HCT116 (cell line): ENCODE results near the gene ARL6IP4. TPM values are rescaled to one million over a fixed set of nuclear protein-coding genes. Genes with fewer than 3 reads are reported as not detected.

ENCODE experiments used
- ATAC-seq: fragments of 200-7000 bp; cut with Tn5 transposase; 2 replicates; pipeline ENCODE4 v1.9.1; 2020; ENCODE audit warnings: mild to moderate bottlenecking, moderate library complexity
- BruUV-seq: library from RNA; stranded (reverse); fragments of 400-500 nt; replicated peaks from 2 replicates; lab custom pipeline; 2021; lab: Mats Ljungman, UMichigan
- CTCF ChIA-PET: fragments of 300-600 bp; sonication (Branson Sonifier 250); formaldehyde crosslinking; loops from one replicate; lab custom pipeline; 2021; ENCODE audit warnings: antibody characterized with exemption; lab: Charles Lee
- POLR2A ChIA-PET: fragments of 300-600, 350-600 bp; sonication (Branson Sonifier 250); formaldehyde crosslinking; loops from one replicate; lab custom pipeline; 2021; ENCODE audit warnings: antibody characterized with exemption; lab: Charles Lee
- RAD21 ChIA-PET, 2 experiments: fragments of 300-600 bp; sonication (Branson Sonifier 250); formaldehyde crosslinking; loops; one replicate each; lab custom pipeline; 2023; ENCODE audit warnings: low total read pairs in 2 of 2; ENCODE audit not compliant: uncharacterized antibody in 2 of 2, unreplicated experiment in 2 of 2, low non-redundant PET in 1 of 2; lab: Charles Lee
- DNase-seq: peaks from one replicate; pipeline ENCODE4 v3.0.0-alpha.2; 2010; ENCODE audit warnings: low read depth, low spot score
- H2AFZ ChIP-seq: fragments of 200-600 bp; shearing (Covaris generic), sonication (generic); 2 replicates; pipeline ENCODE4 v1.6.1; 2017; ENCODE audit warnings: low read depth, mixed run types, mixed read lengths, antibody characterized with exemption, low read length; ENCODE audit not compliant: poor library complexity, severe bottlenecking
- H3K27ac ChIP-seq: 2 replicates; pipeline ENCODE4 v1.5.1; 2012; ENCODE audit warnings: low read depth, low read length
- H3K27me3 ChIP-seq: fragments of 200-600 bp; sonication (generic); 2 replicates; pipeline ENCODE4 v1.6.1; 2016; ENCODE audit warnings: mixed run types, low read length, mixed read lengths; ENCODE audit not compliant: insufficient read depth
- H3K36me3 ChIP-seq, 2 experiments: fragments of 200-500 bp in 1 of 2; fragments of 200-600 bp in 1 of 2; sonication (Bioruptor generic) in 1 of 2; sonication (generic) in 1 of 2; 2 replicates each; pipeline versions ENCODE4 v1.5.1 to v1.6.1; 2014 to 2016; ENCODE audit warnings: low read length in 2 of 2, inconsistent platforms in 1 of 2, mixed read lengths in 1 of 2, mixed run types in 1 of 2; ENCODE audit not compliant: insufficient read depth in 2 of 2, control insufficient read depth in 1 of 2
- H3K4me1 ChIP-seq, 2 experiments: fragments of 200-600 bp in 1 of 2; sonication (generic) in 1 of 2; 2 replicates each; pipeline versions ENCODE4 v1.5.1 to v1.6.1; 2012 to 2017; ENCODE audit warnings: low read length in 2 of 2, inconsistent platforms in 1 of 2, mild to moderate bottlenecking in 1 of 2, mixed read lengths in 1 of 2, mixed run types in 1 of 2, moderate library complexity in 1 of 2; ENCODE audit not compliant: insufficient read depth in 2 of 2, control insufficient read depth in 1 of 2
- H3K4me2 ChIP-seq: fragments of 200-600 bp; sonication (generic); 2 replicates; pipeline ENCODE4 v1.6.1; 2017; ENCODE audit warnings: mixed run types, low read length, mixed read lengths
- H3K4me3 ChIP-seq, 2 experiments: fragments of 200-600 bp in 1 of 2; sonication (generic) in 1 of 2; replicated peaks in 1 of 2; 2 replicates each; pipeline ENCODE4 v1.5.1; 2011 to 2016; ENCODE audit warnings: low read length in 2 of 2, control low read depth in 1 of 2, low read depth in 1 of 2, mild to moderate bottlenecking in 1 of 2, mixed read lengths in 1 of 2, mixed run types in 1 of 2
- H3K79me2 ChIP-seq: fragments of 200-600 bp; sonication (generic); 2 replicates; pipeline ENCODE4 v1.6.1; 2017; ENCODE audit warnings: mild to moderate bottlenecking, mixed run types, low read length, moderate library complexity, mixed read lengths; ENCODE audit not compliant: insufficient read depth
- H3K9ac ChIP-seq: fragments of 200-600 bp; sonication (generic); 2 replicates; pipeline ENCODE4 v1.6.1; 2016; ENCODE audit warnings: low read length, mixed read lengths
- H3K9me2 ChIP-seq: fragments of 200-600 bp; sonication (generic), shearing (Covaris generic); 2 replicates; pipeline ENCODE4 v1.6.1; 2017; ENCODE audit warnings: mixed run types, mild to moderate bottlenecking, moderate library complexity; ENCODE audit not compliant: insufficient read depth
- H3K9me3 ChIP-seq, 2 experiments: fragments of 200-500 bp in 1 of 2; fragments of 200-600 bp in 1 of 2; sonication (Bioruptor generic) in 1 of 2; sonication (generic) in 1 of 2; 2 replicates each; pipeline ENCODE4 v1.6.1; 2014 to 2017; ENCODE audit warnings: low read length in 2 of 2, mixed read lengths in 2 of 2, inconsistent platforms in 1 of 2, low read depth in 1 of 2, mild to moderate bottlenecking in 1 of 2, mixed run types in 1 of 2, moderate library complexity in 1 of 2; ENCODE audit not compliant: control insufficient read depth in 1 of 2, insufficient read depth in 1 of 2
- H4K20me1 ChIP-seq: fragments of 200-600 bp; sonication (generic), shearing (Covaris generic); 2 replicates; pipeline ENCODE4 v1.6.1; 2017; ENCODE audit warnings: mixed run types, mild to moderate bottlenecking, moderate library complexity; ENCODE audit not compliant: insufficient read depth
- EZH2 ChIP-seq: fragments of 200-600 bp; sonication (generic); IDR thresholded peaks from 2 replicates; pipeline ENCODE4 v1.6.1; 2017; ENCODE audit warnings: antibody characterized with exemption, mixed run types
- EZH2phosphoT487 ChIP-seq: fragments of 200-600 bp; IDR thresholded peaks from 2 replicates; pipeline ENCODE4 v1.6.1; 2018; ENCODE audit warnings: antibody characterized with exemption, borderline replicate concordance
- REST ChIP-seq: IDR thresholded peaks from 2 replicates; pipeline ENCODE4 v1.6.1; 2012; ENCODE audit warnings: low read depth
- SP1 ChIP-seq: IDR thresholded peaks from 2 replicates; pipeline ENCODE4 v1.6.1; 2012; ENCODE audit warnings: low read depth
- TCF7L2 ChIP-seq: IDR thresholded peaks from 2 replicates; pipeline ENCODE4 v1.7.0; 2011; ENCODE audit warnings: borderline replicate concordance, inconsistent platforms; ENCODE audit not compliant: insufficient read depth, insufficient read length; ENCODE audit errors: extremely low read depth
- intact Hi-C: fragments of 100-400 bp; cut with micrococcal nuclease; formaldehyde crosslinking; loops from 2 replicates; pipeline ENCODE4 v1.10.0; 2022
- total RNA-seq: library from RNA; stranded (reverse); gene quantifications from one replicate; pipeline ENCODE4 v1.2.1, GENCODE V29; 2021; ENCODE audit not compliant: unreplicated experiment
- TF ChIP-seq, protein P1 (sequence below), 3 experiments: fragments of 200-600 bp in 1 of 3; sonication (generic) in 1 of 3; IDR thresholded peaks in 2 of 3; conservative IDR thresholded peaks in 1 of 3; 2 replicates each; pipeline ENCODE4 v1.5.1; 2012 to 2017; ENCODE audit warnings: low read depth in 2 of 3, low read length in 2 of 3, antibody characterized with exemption in 1 of 3, borderline replicate concordance in 1 of 3, control low read depth in 1 of 3, mild to moderate bottlenecking in 1 of 3, mixed read lengths in 1 of 3, mixed run types in 1 of 3, moderate library complexity in 1 of 3; ENCODE audit not compliant: insufficient read depth in 1 of 3
- TF ChIP-seq, protein P2 (sequence below): IDR thresholded peaks from 2 replicates; pipeline ENCODE4 v1.6.1; 2012
- TF ChIP-seq, protein P3 (sequence below): IDR thresholded peaks from 2 replicates; pipeline ENCODE4 v1.6.1; 2011; ENCODE audit warnings: mild to moderate bottlenecking, low read length, moderate library complexity; ENCODE audit not compliant: insufficient replicate concordance; ENCODE audit errors: extremely low read depth

ARL6IP4 gene
- total RNA-seq, 1 experiment from 2014 or later: 128 TPM

- H3K27me3 ChIP-seq: no peaks in the 10 kb centered on the region
- ChIA-PET RAD21 (no interaction called here), CTCF (no interaction called here)
- ATAC-seq (no peak), DNase-seq (no peak)
- intact Hi-C loops: loop anchor here (10.0 kb wide), 1 partner anchor 167 kb away; no protein-coding TSS in a partner anchor
- no peak overlapping the region for H3K9ac ChIP-seq
- H3K79me2 ChIP-seq: peaks cover 48% of the 10 kb centered on the region
- peaks cover 21 to 37% of the 10 kb centered on the region in 2 experiments for H3K4me1 ChIP-seq
- no peak overlapping the region; the same call in 1 of the 2 replicates for H3K27ac ChIP-seq
- H3K9me2 ChIP-seq: no peaks in the 10 kb centered on the region
- no peak overlapping the region for H3K4me3 ChIP-seq
- peaks cover 1 to 7% of the 10 kb centered on the region in 2 experiments; a peak in 2 of 4 replicates for H3K36me3 ChIP-seq
- no peaks in the 10 kb centered on the region for H4K20me1 ChIP-seq
- TF ChIP-seq EZH2phosphoT487 (no peak), EZH2 (no peak), TCF7L2 (no peak), SP1 (no peak), REST (no peak)
- TF ChIP-seq, protein P1, sequence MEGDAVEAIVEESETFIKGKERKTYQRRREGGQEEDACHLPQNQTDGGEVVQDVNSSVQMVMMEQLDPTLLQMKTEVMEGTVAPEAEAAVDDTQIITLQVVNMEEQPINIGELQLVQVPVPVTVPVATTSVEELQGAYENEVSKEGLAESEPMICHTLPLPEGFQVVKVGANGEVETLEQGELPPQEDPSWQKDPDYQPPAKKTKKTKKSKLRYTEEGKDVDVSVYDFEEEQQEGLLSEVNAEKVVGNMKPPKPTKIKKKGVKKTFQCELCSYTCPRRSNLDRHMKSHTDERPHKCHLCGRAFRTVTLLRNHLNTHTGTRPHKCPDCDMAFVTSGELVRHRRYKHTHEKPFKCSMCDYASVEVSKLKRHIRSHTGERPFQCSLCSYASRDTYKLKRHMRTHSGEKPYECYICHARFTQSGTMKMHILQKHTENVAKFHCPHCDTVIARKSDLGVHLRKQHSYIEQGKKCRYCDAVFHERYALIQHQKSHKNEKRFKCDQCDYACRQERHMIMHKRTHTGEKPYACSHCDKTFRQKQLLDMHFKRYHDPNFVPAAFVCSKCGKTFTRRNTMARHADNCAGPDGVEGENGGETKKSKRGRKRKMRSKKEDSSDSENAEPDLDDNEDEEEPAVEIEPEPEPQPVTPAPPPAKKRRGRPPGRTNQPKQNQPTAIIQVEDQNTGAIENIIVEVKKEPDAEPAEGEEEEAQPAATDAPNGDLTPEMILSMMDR (IDR thresholded peaks at IDR 0.05 in 2 of 3, conservative IDR thresholded peaks at IDR 0.05 in 1 of 3; ENCODE audit: borderline replicate concordance in 1 of 3, insufficient read depth in 1 of 3, low read depth in 2 of 3, low read length in 2 of 3): no peak
- TF ChIP-seq, protein P2, sequence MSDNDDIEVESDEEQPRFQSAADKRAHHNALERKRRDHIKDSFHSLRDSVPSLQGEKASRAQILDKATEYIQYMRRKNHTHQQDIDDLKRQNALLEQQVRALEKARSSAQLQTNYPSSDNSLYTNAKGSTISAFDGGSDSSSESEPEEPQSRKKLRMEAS: no peak
- TF ChIP-seq, protein P3, sequence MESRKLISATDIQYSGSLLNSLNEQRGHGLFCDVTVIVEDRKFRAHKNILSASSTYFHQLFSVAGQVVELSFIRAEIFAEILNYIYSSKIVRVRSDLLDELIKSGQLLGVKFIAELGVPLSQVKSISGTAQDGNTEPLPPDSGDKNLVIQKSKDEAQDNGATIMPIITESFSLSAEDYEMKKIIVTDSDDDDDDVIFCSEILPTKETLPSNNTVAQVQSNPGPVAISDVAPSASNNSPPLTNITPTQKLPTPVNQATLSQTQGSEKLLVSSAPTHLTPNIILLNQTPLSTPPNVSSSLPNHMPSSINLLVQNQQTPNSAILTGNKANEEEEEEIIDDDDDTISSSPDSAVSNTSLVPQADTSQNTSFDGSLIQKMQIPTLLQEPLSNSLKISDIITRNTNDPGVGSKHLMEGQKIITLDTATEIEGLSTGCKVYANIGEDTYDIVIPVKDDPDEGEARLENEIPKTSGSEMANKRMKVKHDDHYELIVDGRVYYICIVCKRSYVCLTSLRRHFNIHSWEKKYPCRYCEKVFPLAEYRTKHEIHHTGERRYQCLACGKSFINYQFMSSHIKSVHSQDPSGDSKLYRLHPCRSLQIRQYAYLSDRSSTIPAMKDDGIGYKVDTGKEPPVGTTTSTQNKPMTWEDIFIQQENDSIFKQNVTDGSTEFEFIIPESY: no peak
- TF ChIP-seq, all 23 proteins: peak for 0
- no peaks in the 10 kb centered on the region for H3K9me3 ChIP-seq
- POLR2A ChIA-PET: no interaction called here
- BruUV-seq: no TSS peak
- H3K4me2 ChIP-seq: no peak overlapping the region
- no peak overlapping the region for H2AFZ ChIP-seq
Measured at GRCh38 chr12:122977655-122978392, 2.7 kb upstream of the ARL6IP4 start.
